OCI-LY3 (cell line): Measurements from ENCODE around the gene MYBPC2.

Experiments
- H2AFZ ChIP-seq: fragments of 200-600, 300-600 bp; shearing (Covaris generic); 2 replicates; pipeline ENCODE4 v1.6.0; 2014; ENCODE audit warnings: antibody characterized with exemption, low read depth, low read length
- H3K27ac ChIP-seq: fragments of 200-600, 300-600 bp; sonication (generic); 2 replicates; pipeline ENCODE4 v1.5.1; 2014; ENCODE audit warnings: mild to moderate bottlenecking, low read length, moderate library complexity, mixed read lengths
- H3K27me3 ChIP-seq: fragments of 200-600, 300-600 bp; sonication (generic); 2 replicates; pipeline ENCODE4 v1.6.1; 2014; ENCODE audit warnings: low read depth, low read length, mixed read lengths
- H3K36me3 ChIP-seq: fragments of 200-600, 300-600 bp; sonication (generic); replicated peaks from 2 replicates; pipeline ENCODE3; 2014; ENCODE audit warnings: low read depth, low read length, mixed read lengths
- H3K4me1 ChIP-seq: fragments of 300-600, 200-600 bp; sonication (generic); 2 replicates; pipeline ENCODE4 v1.6.1; 2014; ENCODE audit warnings: low read length, mixed read lengths
- H3K4me2 ChIP-seq: fragments of 200-600, 300-600 bp; sonication (generic); 2 replicates; pipeline ENCODE4 v1.6.1; 2014; ENCODE audit warnings: low read length, mixed read lengths
- H3K4me3 ChIP-seq: fragments of 300-600, 200-600 bp; sonication (generic); 2 replicates; pipeline ENCODE4 v1.5.1; 2014; ENCODE audit warnings: antibody characterized with exemption, mild to moderate bottlenecking, low read length, moderate library complexity
- H3K79me2 ChIP-seq: fragments of 300-600, 200-600 bp; shearing (Covaris generic); 2 replicates; pipeline ENCODE4 v1.6.1; 2014; ENCODE audit warnings: mild to moderate bottlenecking, low read length, mixed read lengths
- H3K9ac ChIP-seq: fragments of 300-600, 200-600 bp; shearing (Covaris generic); 2 replicates; pipeline ENCODE4 v1.6.0; 2014; ENCODE audit warnings: mild to moderate bottlenecking, low read length, moderate library complexity
- H3K9me3 ChIP-seq: fragments of 200-600, 300-600 bp; shearing (Covaris generic); 2 replicates; pipeline ENCODE4 v1.6.1; 2014; ENCODE audit warnings: low read length, mixed read lengths; ENCODE audit not compliant: insufficient read depth
- H4K20me1 ChIP-seq: fragments of 200-600, 300-600 bp; sonication (generic); 2 replicates; pipeline ENCODE4 v1.6.1; 2016; ENCODE audit warnings: low read length, mixed read lengths; ENCODE audit not compliant: insufficient read depth
- CTCF ChIP-seq: fragments of 200-600, 300-600 bp; sonication (generic); IDR thresholded peaks from 2 replicates; pipeline ENCODE4 v1.5.1; 2014; ENCODE audit warnings: antibody characterized with exemption, low read length, low read depth
- EZH2phosphoT487 ChIP-seq: fragments of 200-600 bp; shearing (Covaris generic); IDR thresholded peaks from 2 replicates; pipeline ENCODE4 v1.6.1; 2018; ENCODE audit warnings: antibody characterized with exemption, mixed run types, low read depth

MYBPC2 gene

GRCh38 chr19:50406156-50406820 is 26.4 kb upstream of the MYBPC2 start:
- Histone ChIP-seq H4K20me1 (no peaks in the 10 kb centered on the region), H3K9ac (no peak overlapping the region), H3K27ac (no peak overlapping the region), H3K36me3 (peaks cover 72% of the 10 kb centered on the region), H3K4me2 (no peak overlapping the region), H2AFZ (no peak overlapping the region), H3K4me1 (no peaks in the 10 kb centered on the region), H3K4me3 (no peak overlapping the region), H3K79me2 (peaks cover 4% of the 10 kb centered on the region; the same call in 1 of the 2 replicates), H3K27me3 (no peaks in the 10 kb centered on the region), H3K9me3 (no peaks in the 10 kb centered on the region)
- TF ChIP-seq EZH2phosphoT487 (no peak), CTCF (no peak)

GRCh38 chr19:50406829-50407228 is 25.9 kb upstream of the MYBPC2 start:
- no peak overlapping the region for H3K4me2 ChIP-seq
- TF ChIP-seq EZH2phosphoT487, result no peak
- TF ChIP-seq CTCF, result no peak
- H3K36me3 ChIP-seq, result peaks cover 70% of the 10 kb centered on the region
- no peaks in the 10 kb centered on the region for H3K4me1 ChIP-seq
- H3K27me3 ChIP-seq, result no peaks in the 10 kb centered on the region
- no peak overlapping the region for H2AFZ ChIP-seq
- H3K27ac ChIP-seq, result no peak overlapping the region
- no peaks in the 10 kb centered on the region for H3K79me2 ChIP-seq
- no peak overlapping the region for H3K4me3 ChIP-seq
- H3K9ac ChIP-seq, result no peak overlapping the region
- H4K20me1 ChIP-seq, result no peaks in the 10 kb centered on the region
- no peaks in the 10 kb centered on the region for H3K9me3 ChIP-seq

- Histone ChIP-seq H3K4me3 (no peak overlapping the region), H3K36me3 (peaks cover 72% of the 10 kb centered on the region), H3K9ac (no peak overlapping the region), H3K79me2 (no peaks in the 10 kb centered on the region), H3K27me3 (no peaks in the 10 kb centered on the region), H2AFZ (no peak overlapping the region), H3K4me1 (peaks cover 3% of the 10 kb centered on the region), H3K9me3 (no peaks in the 10 kb centered on the region), H4K20me1 (no peaks in the 10 kb centered on the region), H3K27ac (no peak overlapping the region), H3K4me2 (no peak overlapping the region)
- TF ChIP-seq CTCF, result no peak
- TF ChIP-seq EZH2phosphoT487, result no peak
Measured at GRCh38 chr19:50409347-50409746, 23.3 kb upstream of the MYBPC2 start.

- Histone ChIP-seq H3K4me2 (no peak overlapping the region), H3K4me1 (peaks cover 11% of the 10 kb centered on the region), H3K79me2 (no peaks in the 10 kb centered on the region), H3K27ac (no peak overlapping the region), H3K36me3 (peaks cover 72% of the 10 kb centered on the region), H2AFZ (no peak overlapping the region), H3K9me3 (no peaks in the 10 kb centered on the region), H3K9ac (no peak overlapping the region), H4K20me1 (no peaks in the 10 kb centered on the region), H3K27me3 (no peaks in the 10 kb centered on the region), H3K4me3 (no peak overlapping the region)
- TF ChIP-seq CTCF (no peak), EZH2phosphoT487 (no peak)
Measured at GRCh38 chr19:50410109-50410508, 22.6 kb upstream of the MYBPC2 start.
